PC-9 (cell line): Measurements from ENCODE around the gene FZD7. TPM values are rescaled to one million over a fixed set of nuclear protein-coding genes. Genes with fewer than 3 reads are reported as not detected.

Source experiments
- BruUV-seq: library from RNA; stranded (reverse); fragments of 400-500 nt; replicated peaks from 2 replicates; lab custom pipeline; 2021; lab: Mats Ljungman, UMichigan
- CTCF ChIA-PET: fragments of 300-600 bp; sonication (Branson Sonifier 250); formaldehyde crosslinking; loops from one replicate; lab custom pipeline; 2022; ENCODE audit warnings: antibody characterized with exemption; lab: Charles Lee
- POLR2A ChIA-PET: fragments of 300-600 bp; sonication (Branson Sonifier 250); formaldehyde crosslinking; loops from one replicate; lab custom pipeline; 2022; ENCODE audit warnings: antibody characterized with exemption; ENCODE audit not compliant: unreplicated experiment; lab: Charles Lee
- DNase-seq, 2 experiments: peaks; one replicate each; pipeline versions ENCODE4 v3.0.0 to v3.0.0-alpha.2; 2015 to 2022; ENCODE audit warnings: mixed read lengths in 1 of 2
- H2AFZ ChIP-seq: fragments of 200-600 bp; sonication (generic); 2 replicates; pipeline ENCODE4 v1.8.1; 2017; ENCODE audit warnings: antibody characterized with exemption
- H3F3A ChIP-seq: fragments of 200-600 bp; sonication (generic); 2 replicates; pipeline ENCODE4 v1.8.1; 2017; ENCODE audit warnings: antibody characterized with exemption, mild to moderate bottlenecking, low read depth; ENCODE audit not compliant: insufficient read depth
- H3K27ac ChIP-seq: fragments of 200-600 bp; sonication (generic); 2 replicates; pipeline ENCODE4 v1.6.1; 2016; ENCODE audit warnings: mixed run types
- H3K27me3 ChIP-seq: fragments of 200-600 bp; sonication (generic); 2 replicates; pipeline ENCODE4 v1.6.1; 2016; ENCODE audit warnings: low read depth, mixed run types; ENCODE audit not compliant: insufficient read depth
- H3K36me3 ChIP-seq: fragments of 200-600 bp; sonication (generic); 2 replicates; pipeline ENCODE4 v1.6.1; 2016; ENCODE audit warnings: low read depth, mixed run types
- H3K4me1 ChIP-seq: fragments of 200-600 bp; sonication (generic); replicated peaks from 2 replicates; pipeline ENCODE4 v1.6.1; 2016; ENCODE audit warnings: mixed run types; ENCODE audit not compliant: insufficient read depth
- H3K4me2 ChIP-seq: fragments of 200-600 bp; sonication (generic); 2 replicates; pipeline ENCODE4 v1.6.1; 2017; ENCODE audit warnings: mixed run types
- H3K4me3 ChIP-seq: fragments of 200-600 bp; sonication (generic); 2 replicates; pipeline ENCODE4 v1.6.1; 2016; ENCODE audit warnings: mixed run types
- H3K79me2 ChIP-seq: fragments of 200-600 bp; sonication (generic); 2 replicates; pipeline ENCODE4 v1.6.1; 2017; ENCODE audit warnings: low read depth, mixed run types
- H3K9me2 ChIP-seq: fragments of 200-600 bp; sonication (generic); 2 replicates; pipeline ENCODE4 v1.8.1; 2017; ENCODE audit warnings: mild to moderate bottlenecking; ENCODE audit not compliant: insufficient read depth
- H3K9me3 ChIP-seq: fragments of 200-600 bp; sonication (generic); 2 replicates; pipeline ENCODE4 v1.8.1; 2016; ENCODE audit warnings: low read depth; ENCODE audit not compliant: insufficient read depth
- H4K20me1 ChIP-seq: fragments of 200-600 bp; sonication (generic); 2 replicates; pipeline ENCODE4 v1.8.1; 2017; ENCODE audit not compliant: insufficient read depth
- EZH2 ChIP-seq: fragments of 200-600 bp; sonication (generic); IDR thresholded peaks from 2 replicates; pipeline ENCODE4 v1.8.0; 2017; ENCODE audit warnings: antibody characterized with exemption, low read depth
- intact Hi-C: fragments of 100-400 bp; cut with micrococcal nuclease; formaldehyde crosslinking; loops from one replicate; pipeline ENCODE4 v1.10.0; 2022; ENCODE audit not compliant: unreplicated experiment
- total RNA-seq: library from RNA; stranded (reverse); gene quantifications from 2 replicates; pipeline ENCODE4 v1.2.3, GENCODE V29; 2021
- TF ChIP-seq, protein P1 (sequence below): fragments of 200-600 bp; sonication (generic); conservative IDR thresholded peaks from 2 replicates; pipeline ENCODE4 v1.6.1; 2017; ENCODE audit warnings: mixed run types, antibody characterized with exemption, mild to moderate bottlenecking, moderate library complexity

The FZD7 gene
- total RNA-seq, 1 experiment from 2014 or later: 26.8 TPM

GRCh38 chr2:202022755-202023154 lies 10.9 kb upstream of the FZD7 start:
- H3K4me3 ChIP-seq: no peak overlapping the region
- no peaks in the 10 kb centered on the region for H3K4me1 ChIP-seq
- H2AFZ ChIP-seq: no peak overlapping the region
- H3K4me2 ChIP-seq: no peak overlapping the region
- no peaks in the 10 kb centered on the region for H3K9me2 ChIP-seq
- H3K27ac ChIP-seq: no peak overlapping the region
- intact Hi-C loops: no loop called here
- CTCF ChIA-PET: no interaction called here
- no peaks in the 10 kb centered on the region for H3K79me2 ChIP-seq
- no TSS peak for BruUV-seq
- no peaks in the 10 kb centered on the region for H3K36me3 ChIP-seq
- no peaks in the 10 kb centered on the region for H3K27me3 ChIP-seq
- H4K20me1 ChIP-seq: no peaks in the 10 kb centered on the region
- H3F3A ChIP-seq: no peaks in the 10 kb centered on the region
- H3K9me3 ChIP-seq: no peaks in the 10 kb centered on the region
- no peak for DNase-seq
- TF ChIP-seq, protein P1, sequence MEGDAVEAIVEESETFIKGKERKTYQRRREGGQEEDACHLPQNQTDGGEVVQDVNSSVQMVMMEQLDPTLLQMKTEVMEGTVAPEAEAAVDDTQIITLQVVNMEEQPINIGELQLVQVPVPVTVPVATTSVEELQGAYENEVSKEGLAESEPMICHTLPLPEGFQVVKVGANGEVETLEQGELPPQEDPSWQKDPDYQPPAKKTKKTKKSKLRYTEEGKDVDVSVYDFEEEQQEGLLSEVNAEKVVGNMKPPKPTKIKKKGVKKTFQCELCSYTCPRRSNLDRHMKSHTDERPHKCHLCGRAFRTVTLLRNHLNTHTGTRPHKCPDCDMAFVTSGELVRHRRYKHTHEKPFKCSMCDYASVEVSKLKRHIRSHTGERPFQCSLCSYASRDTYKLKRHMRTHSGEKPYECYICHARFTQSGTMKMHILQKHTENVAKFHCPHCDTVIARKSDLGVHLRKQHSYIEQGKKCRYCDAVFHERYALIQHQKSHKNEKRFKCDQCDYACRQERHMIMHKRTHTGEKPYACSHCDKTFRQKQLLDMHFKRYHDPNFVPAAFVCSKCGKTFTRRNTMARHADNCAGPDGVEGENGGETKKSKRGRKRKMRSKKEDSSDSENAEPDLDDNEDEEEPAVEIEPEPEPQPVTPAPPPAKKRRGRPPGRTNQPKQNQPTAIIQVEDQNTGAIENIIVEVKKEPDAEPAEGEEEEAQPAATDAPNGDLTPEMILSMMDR: no peak
- no peak for TF ChIP-seq EZH2
- POLR2A ChIA-PET: no interaction called here

DNA sequence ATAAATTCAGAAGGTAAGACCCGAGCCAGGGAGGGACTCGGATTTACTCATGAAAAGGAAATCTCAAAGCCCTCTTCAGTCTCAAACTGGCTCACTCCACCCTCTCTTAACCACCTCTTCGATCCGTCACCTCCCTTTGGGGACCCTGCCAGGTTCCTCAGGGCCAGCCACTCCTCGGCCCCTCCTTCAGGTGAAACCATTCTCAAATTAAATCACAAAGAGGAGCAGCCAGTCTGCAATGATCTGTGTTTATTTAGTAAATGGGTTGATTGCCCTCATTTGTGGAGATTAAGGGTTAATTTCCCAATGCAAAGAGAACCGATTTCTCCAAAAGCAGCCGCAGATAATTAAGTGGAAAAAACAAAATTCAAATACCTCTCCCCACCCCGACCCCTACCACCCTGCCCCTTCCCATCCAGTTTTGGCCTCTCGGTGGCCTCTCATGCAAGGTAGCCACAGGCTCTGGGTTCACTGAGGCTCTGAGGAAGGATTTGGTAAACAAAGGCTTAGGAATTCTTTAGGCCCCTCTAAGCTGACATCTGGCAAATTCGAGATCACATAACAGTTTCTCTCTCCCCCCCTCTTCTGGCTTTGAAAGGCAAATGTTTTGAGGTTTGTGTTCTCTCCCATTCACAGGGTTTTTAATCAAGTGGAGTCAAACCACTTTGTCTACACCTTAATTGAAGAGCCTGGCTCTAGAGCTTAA lies 10.3 kb upstream of the FZD7 start:
- no peak overlapping the region for H3K4me3 ChIP-seq
- CTCF ChIA-PET: no interaction called here
- intact Hi-C loops: no loop called here

GRCh38 chr2:202023904-202024266 lies 9.8 kb upstream of the FZD7 start:
- Histone ChIP-seq H3K9me2 (no peaks in the 10 kb centered on the region), H3K79me2 (no peaks in the 10 kb centered on the region), H3K9me3 (no peaks in the 10 kb centered on the region), H4K20me1 (no peaks in the 10 kb centered on the region), H3K4me2 (no peak overlapping the region), H2AFZ (no peak overlapping the region), H3F3A (no peaks in the 10 kb centered on the region), H3K27ac (no peak overlapping the region), H3K4me1 (no peaks in the 10 kb centered on the region), H3K36me3 (no peaks in the 10 kb centered on the region), H3K4me3 (no peak overlapping the region), H3K27me3 (no peaks in the 10 kb centered on the region)
- intact Hi-C loops: no loop called here
- CTCF ChIA-PET: no interaction called here
- POLR2A ChIA-PET: no interaction called here
- no peak for DNase-seq
- no TSS peak for BruUV-seq
- no peak for TF ChIP-seq EZH2
- TF ChIP-seq, protein P1: no peak

More for the DNA sequence above, 10.3 kb upstream of the FZD7 start:
- Histone ChIP-seq H3K27ac (no peak overlapping the region), H3K4me2 (no peak overlapping the region), H3K36me3 (no peaks in the 10 kb centered on the region), H3K4me1 (no peaks in the 10 kb centered on the region), H3F3A (no peaks in the 10 kb centered on the region), H3K27me3 (no peaks in the 10 kb centered on the region), H3K79me2 (no peaks in the 10 kb centered on the region), H2AFZ (no peak overlapping the region), H4K20me1 (no peaks in the 10 kb centered on the region), H3K9me3 (no peaks in the 10 kb centered on the region), H3K9me2 (no peaks in the 10 kb centered on the region)
- POLR2A ChIA-PET: no interaction called here
- TF ChIP-seq, protein P1: no peak
- TF ChIP-seq EZH2: no peak
- no TSS peak for BruUV-seq
- no peak for DNase-seq
